Measurements from ENCODE around the gene PTPN6. TPM values are rescaled to one million over a fixed set of nuclear protein-coding genes. Genes with fewer than 3 reads are reported as not detected.

PTPN6 gene
- total and polyA plus RNA-seq, 10 of the 15 experiments (the other 5 are each of a cell fraction or from before 2014, with no cell fraction given), result 229 to 457 (median 370) TPM

- Histone ChIP-seq H3K4me1 (ENCODE audit: control insufficient read depth, insufficient read depth, low read length) (peaks cover 14% of the 10 kb centered on the region), H2AFZ (ENCODE audit: control insufficient read depth, low read depth, low read length) (no peak overlapping the region), H3K9ac (ENCODE audit: control insufficient read depth, insufficient read depth, low read length) (no peak overlapping the region), H3K27me3 (replicated peaks in 1 of 2; ENCODE audit: control insufficient read depth in 2 of 2, insufficient read depth in 2 of 2, low read length in 1 of 2) (no peaks in the 10 kb centered on the region), H3K36me3 (ENCODE audit: control insufficient read depth in 2 of 2, insufficient read depth in 2 of 2, low read length in 1 of 2) (peaks cover 4 to 5% of the 10 kb centered on the region in 2 experiments; a peak in 3 of 4 replicates), H3K4me2 (ENCODE audit: control insufficient read depth, insufficient read depth) (no peak overlapping the region), H3K79me2 (ENCODE audit: control insufficient read depth, insufficient read depth, low read length) (peaks cover 42% of the 10 kb centered on the region), H3K27ac (ENCODE audit: control insufficient read depth, insufficient read depth) (no peak overlapping the region), H3K9me3 (replicated peaks; ENCODE audit: control insufficient read depth, insufficient read depth, low read length) (no peaks in the 10 kb centered on the region), H4K20me1 (ENCODE audit: control insufficient read depth, insufficient read depth) (no peaks in the 10 kb centered on the region), H3K4me3 (no peak overlapping the region)
- DNase-seq (ENCODE audit: low read depth, low spot score), result no peak
- intact Hi-C loops (cut with micrococcal nuclease; ENCODE audit: unreplicated experiment), result no loop called here
- no peak for FAIRE-seq
- no peak for TF ChIP-seq BRCA1 (IDR thresholded peaks at IDR 0.05; ENCODE audit: low read depth, low read length)
- ChIA-PET CTCF (interaction anchor here (0.9 to 8.6 kb wide), 8 partner anchors 10 to 181 kb away, joined by 3 to 111 read pairs (median 4); partner anchors contain the start of gene MLF2), RAD21 (ENCODE audit: unreplicated experiment) (interaction anchor here (1.6 kb wide), 1 partner anchor 10 kb away, joined by 7 read pairs; the partner anchor contains the start of genes C12orf57 and RNU7-1), POLR2A (interaction anchor here (0.5 to 2.0 kb wide), 4 partner anchors 10 to 196 kb away, joined by 3 to 6 read pairs (median 4); partner anchors contain the start of genes C12orf57, CLSTN3 and RNU7-1), SMC1A (ENCODE audit: uncharacterized antibody, unreplicated experiment) (interaction anchor here (1.6 kb wide), 1 partner anchor 9 kb away, joined by 5 read pairs; the partner anchor contains the start of genes C12orf57 and RNU7-1)
- no TSS peak for BruUV-seq (replicated peaks)
- in situ Hi-C loops (cut with MboI), result no loop called here
- no peak for ATAC-seq
- 94% methylated on average over 8 of the region's 8 CpGs for WGBS (ENCODE audit: insufficient coverage, insufficient replicate concordance, low lambda C conversion rate, missing lambda C conversion rate)
Observed at GRCh38 chr12:6934110-6934509, 17.0 kb upstream of the PTPN6 start.

GRCh38 chr12:6935371-6936193, 15.6 kb upstream of the PTPN6 start:
- Histone ChIP-seq H3K27ac (ENCODE audit: control insufficient read depth, insufficient read depth) (peak overlapping the region; percentile 92; the same call in 1 of the 2 replicates), H3K27me3 (replicated peaks in 1 of 2; ENCODE audit: control insufficient read depth in 2 of 2, insufficient read depth in 2 of 2, low read length in 1 of 2) (no peaks in the 10 kb centered on the region), H3K79me2 (ENCODE audit: control insufficient read depth, insufficient read depth, low read length) (peaks cover 30% of the 10 kb centered on the region), H3K4me1 (ENCODE audit: control insufficient read depth, insufficient read depth, low read length) (peaks cover 11% of the 10 kb centered on the region; the same call in 1 of the 2 replicates), H3K4me3 (peak overlapping the region; percentile 86; the same call in 1 of the 2 replicates), H3K9me3 (replicated peaks; ENCODE audit: control insufficient read depth, insufficient read depth, low read length) (no peaks in the 10 kb centered on the region), H3K9ac (ENCODE audit: control insufficient read depth, insufficient read depth, low read length) (no peak overlapping the region), H3K36me3 (ENCODE audit: control insufficient read depth in 2 of 2, insufficient read depth in 2 of 2, low read length in 1 of 2) (peaks cover 4 to 5% of the 10 kb centered on the region in 2 experiments; a peak in 3 of 4 replicates), H4K20me1 (ENCODE audit: control insufficient read depth, insufficient read depth) (no peaks in the 10 kb centered on the region), H3K4me2 (ENCODE audit: control insufficient read depth, insufficient read depth) (peak overlapping the region; percentile 95), H2AFZ (ENCODE audit: control insufficient read depth, low read depth, low read length) (no peak overlapping the region)
- no TSS peak for BruUV-seq (replicated peaks)
- ChIA-PET SMC1A (ENCODE audit: uncharacterized antibody, unreplicated experiment) (interaction anchor here (2.3 kb wide), 1 partner anchor 9 kb away, joined by 7 read pairs; no protein-coding TSS in a partner anchor), RAD21 (ENCODE audit: unreplicated experiment) (interaction anchor here (1.6 kb wide), 1 partner anchor 9 kb away, joined by 7 read pairs; the partner anchor contains the start of genes C12orf57 and RNU7-1), POLR2A (interaction anchor here (0.5 to 17.8 kb wide), 4 partner anchors 8 to 34 kb away, joined by 3 to 524 read pairs (median 16); partner anchors contain the start of genes ATN1, C12orf57 and RNU7-1), CTCF (interaction anchor here (0.8 to 8.6 kb wide), 6 partner anchors 9 to 157 kb away, joined by 3 to 111 read pairs (median 4); partner anchors contain the start of gene C1R)
- TF ChIP-seq RELA (IDR thresholded peaks at IDR 0.05; ENCODE audit: borderline replicate concordance, partially characterized antibody) (no peak), ZNF274 (IDR thresholded peaks at IDR 0.05; ENCODE audit: insufficient read depth, insufficient read length) (no peak), SKIL (IDR thresholded peaks at IDR 0.05; ENCODE audit: low read depth, poor library complexity, severe bottlenecking) (no peak), PKNOX1 (IDR thresholded peaks at IDR 0.05) (no peak), EGR1 (IDR thresholded peaks at IDR 0.05; ENCODE audit: borderline replicate concordance in 1 of 2, low read depth in 2 of 2, low read length in 2 of 2) (no peak), STAT3 (IDR thresholded peaks at IDR 0.05; ENCODE audit: low read depth, low read length) (no peak)
- DNase-seq (ENCODE audit: low read depth, low spot score) (no peak), FAIRE-seq (no peak), ATAC-seq (no peak)
- in situ Hi-C loops (cut with MboI), result no loop called here
- intact Hi-C loops (cut with micrococcal nuclease; ENCODE audit: unreplicated experiment), result no loop called here
- 89% methylated on average over 13 of the region's 14 CpGs for WGBS (ENCODE audit: insufficient coverage, insufficient replicate concordance, low lambda C conversion rate, missing lambda C conversion rate)

Data from GM12878 (cell line).